ENCODE data around the gene ST8SIA5.

The ST8SIA5 gene

DNA sequence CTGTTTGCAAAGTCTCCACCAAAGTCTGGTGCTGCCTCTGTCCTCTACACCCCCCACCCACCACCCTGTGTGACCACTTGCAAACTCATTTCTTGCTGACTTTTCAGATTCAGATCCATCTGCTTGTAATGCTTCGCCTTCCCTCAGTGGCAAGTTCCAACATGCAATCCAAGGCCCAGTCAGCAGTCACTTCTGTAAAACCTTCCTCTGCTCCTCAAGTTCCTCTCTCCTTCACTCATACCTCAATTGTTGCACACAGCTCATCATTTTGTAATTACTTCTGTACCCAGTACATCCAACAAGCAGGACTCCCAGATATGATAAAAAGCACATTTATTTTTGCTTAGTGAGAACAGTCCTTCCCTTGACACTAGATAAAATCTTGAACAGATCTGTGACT is 93.3 kb downstream of the ST8SIA5 start:
- no peak for DNase-seq

DNA sequence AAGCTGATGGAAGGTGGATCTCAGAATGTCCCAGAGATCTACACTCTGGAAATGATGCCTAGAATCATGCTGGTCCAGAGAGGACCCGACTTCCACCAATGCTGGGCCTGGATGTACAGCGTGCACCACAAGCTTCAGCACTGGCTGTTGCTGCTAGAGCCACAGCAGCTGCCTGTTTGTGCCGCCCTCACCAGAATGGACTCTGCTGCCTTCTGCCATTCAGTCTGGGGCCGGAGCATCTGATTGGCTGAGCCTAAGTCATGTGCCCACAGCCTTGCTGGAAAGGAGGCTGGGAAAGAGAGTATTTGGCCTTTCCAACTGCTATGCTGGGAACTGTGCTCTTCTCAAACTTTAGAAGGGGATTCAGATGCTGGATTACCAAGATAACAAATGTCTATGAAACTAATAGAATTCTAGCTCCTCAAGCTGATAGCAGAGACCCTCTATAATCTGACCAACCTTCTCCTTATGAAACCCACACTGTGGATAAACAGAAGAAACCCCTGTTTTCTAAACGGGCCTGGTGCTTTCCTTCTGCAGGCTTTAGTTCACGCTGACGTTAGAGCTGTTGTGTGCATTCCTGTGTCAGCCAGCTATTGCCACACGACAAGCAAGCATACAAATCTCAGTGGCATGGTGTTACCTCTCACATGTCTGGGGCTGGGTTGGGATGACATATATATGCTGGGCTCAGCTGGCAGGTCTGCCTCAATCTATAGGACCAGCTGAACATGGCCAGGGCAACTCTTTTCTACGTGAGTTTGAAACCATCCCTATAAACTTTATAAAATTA is 95.7 kb downstream of the ST8SIA5 start:
- peak in 1 of 2 experiments; percentile 5 for DNase-seq

DNA sequence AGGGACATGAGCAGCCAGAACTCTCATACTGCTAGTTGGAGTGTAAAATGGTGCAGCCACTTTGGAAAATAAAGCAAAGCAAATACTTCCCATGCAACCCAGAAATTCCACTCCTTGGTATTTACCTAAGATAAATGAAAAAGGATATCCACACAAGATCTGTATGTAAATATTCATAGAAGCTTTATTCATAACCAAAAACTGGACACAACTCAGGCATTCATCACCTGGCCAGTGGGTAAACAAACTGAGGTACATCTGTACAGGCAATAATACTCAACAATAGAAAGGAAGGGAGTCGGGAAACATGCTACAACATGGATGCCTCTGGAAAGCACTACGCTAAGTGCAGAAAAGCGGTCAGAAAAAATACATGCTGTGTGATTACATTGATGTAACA is 97.4 kb downstream of the ST8SIA5 start:
- no peak for DNase-seq

DNA sequence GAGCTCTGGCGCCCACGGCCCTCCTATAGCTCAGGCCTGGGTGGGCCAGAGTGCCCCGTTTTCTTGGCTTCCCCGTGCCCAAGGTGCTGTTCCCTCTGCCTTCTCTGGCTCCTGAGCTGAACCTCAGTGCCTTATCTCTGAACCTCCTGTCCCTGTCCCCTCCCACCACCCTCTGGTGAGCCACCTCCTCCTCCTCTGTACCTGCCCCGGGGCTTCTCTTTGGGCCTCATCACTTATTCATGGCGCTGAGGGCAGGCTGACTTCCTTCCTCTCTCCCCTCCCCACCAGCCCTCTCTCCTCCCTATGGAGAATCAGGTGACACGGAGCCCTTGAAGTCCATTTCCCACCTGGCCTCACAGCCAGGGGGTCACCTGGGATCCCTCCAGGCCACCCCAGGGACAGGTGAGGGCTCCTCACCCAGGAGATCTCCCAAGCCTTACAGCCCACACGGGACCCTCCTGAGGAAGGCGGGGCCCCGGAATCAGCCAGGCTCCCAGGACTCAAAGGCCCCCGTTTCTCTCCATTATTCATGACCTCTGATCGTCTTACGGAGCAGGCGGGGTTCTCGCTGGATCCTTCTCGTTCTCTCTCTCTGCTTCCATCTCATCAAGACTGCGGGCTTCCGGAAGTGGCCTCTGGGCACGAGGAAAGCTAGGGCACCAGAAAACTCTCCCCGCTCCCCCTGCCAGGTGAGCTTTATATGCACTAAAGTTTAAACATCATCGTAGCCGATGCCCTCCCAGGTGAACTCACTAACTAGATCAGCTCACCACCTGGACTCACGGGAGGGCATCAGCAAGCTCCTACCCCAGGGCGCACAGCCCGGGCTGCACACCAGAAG is 99.5 kb downstream of the ST8SIA5 start, which contains the start of gene LOXHD1:
TSS of gene LOXHD1 (minus strand) at position 106 of the 841 bp plus-strand sequence. CDS start 187 bp downstream, outside the sequence.
- DNase-seq, result peak in 1 of 2 experiments; percentile 3

DNA sequence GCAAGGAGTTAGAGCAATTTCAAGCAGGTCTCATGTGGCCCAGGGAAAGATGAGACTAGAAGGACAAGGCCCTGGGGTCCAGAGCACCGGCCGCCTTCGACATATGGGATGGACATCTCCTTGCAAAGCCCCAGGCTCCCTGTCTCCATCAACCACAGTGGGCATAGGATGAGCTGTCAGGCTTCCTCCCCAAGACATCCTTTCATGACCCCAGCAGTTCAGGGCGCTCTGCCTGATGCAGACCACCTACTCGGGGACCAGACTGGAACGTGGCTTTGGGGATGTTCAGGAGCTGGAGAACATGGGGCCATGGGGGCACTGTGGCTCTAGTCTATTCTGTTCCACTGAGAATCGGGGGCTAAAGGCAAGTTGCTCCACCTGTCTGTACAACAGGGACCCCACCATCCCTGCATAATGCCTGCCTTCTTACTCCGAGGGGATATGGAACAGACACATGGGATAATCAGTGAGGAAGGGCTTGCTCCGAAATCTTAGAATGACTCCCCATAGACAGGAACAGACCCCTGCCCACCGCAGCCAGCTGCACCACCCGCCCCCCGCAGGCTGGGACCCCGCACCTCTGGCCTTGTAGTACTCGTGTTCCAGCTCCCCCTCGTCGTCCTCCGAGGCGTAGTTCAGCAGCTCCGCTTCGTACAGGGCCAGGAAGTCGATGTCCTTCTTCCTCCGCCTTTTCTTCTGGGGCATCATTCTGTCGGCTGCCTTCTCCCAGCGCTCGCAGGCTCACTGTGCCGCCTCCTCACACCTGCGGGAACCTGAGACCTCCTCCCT is 100.3 kb downstream of the ST8SIA5 start:
- DNase-seq, result no peak

DNA sequence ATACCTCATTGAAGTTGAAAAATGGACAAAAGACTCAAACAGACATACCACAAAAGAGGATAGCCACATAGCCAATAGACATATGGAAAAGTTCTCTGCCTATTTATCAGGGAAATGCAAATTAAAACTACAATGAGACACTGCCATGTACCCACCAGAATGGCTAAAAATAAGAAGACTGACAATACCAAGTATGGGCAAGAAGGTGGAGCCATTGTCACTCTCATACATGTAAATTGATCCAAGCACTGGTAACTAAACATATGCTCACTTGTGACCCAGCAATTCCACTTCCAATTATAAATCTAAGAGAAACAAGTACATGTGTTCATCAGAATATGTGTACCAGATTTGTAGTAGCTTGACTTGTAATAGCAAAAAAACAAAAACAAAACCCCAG is 104.5 kb downstream of the ST8SIA5 start:
- DNase-seq, result no peak

DNA sequence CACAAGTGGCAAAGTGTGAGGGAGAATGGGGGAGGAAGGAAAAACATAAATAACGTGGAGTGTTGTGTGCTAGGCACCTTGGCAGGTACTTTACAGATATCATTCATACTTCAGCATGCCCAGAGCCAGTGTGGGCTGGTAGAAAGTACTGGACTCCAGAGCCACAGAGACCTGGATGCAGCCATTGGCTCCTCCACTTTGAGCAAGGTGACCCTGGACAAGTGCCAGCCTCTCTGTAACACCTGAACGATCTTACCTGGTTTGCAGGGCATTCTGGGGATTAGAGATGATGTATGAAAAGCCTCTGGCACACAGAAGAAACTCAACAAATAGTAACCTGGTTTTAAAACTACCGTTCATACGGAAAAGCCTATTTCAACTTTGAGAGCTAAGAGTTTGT is 106.2 kb downstream of the ST8SIA5 start:
- DNase-seq, result no peak

DNA sequence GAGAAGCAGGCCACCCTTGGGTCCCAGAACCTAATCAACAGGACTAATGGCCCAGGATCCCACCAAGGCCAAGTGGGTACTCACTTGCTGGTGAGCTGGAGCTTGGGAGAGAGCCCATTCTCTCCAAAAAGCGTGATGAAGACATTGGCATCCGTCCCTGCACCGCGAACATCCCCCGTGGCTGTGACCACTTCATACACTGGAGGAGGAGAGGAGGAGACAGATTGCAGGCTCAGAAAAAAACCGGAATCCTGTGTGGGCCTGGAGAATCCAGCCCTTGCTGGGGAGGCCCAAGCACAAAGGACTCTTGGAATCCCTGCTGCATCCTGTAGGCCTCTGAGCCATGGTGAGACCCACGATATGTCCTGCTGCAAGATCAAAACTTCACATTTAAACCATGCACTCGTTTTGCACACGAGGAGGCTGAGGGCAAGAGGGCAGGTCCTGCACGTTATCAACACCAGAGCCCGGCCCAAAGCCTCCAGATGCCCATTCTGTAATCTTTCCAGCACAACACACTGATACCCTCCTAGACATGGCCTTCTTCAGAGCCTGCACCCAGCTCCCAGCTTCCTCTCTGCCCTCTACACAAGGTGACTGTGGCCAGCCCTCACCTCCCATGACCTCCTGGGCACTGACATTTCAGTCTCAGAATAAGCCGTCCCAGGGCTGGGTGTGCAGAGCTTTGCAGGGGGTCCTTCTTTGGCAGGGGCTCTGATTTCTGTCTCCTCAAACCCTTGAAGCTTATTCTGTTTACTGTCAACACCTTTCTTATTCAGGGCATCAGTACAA is 107.6 kb downstream of the ST8SIA5 start:
- DNase-seq, result no peak

DNA sequence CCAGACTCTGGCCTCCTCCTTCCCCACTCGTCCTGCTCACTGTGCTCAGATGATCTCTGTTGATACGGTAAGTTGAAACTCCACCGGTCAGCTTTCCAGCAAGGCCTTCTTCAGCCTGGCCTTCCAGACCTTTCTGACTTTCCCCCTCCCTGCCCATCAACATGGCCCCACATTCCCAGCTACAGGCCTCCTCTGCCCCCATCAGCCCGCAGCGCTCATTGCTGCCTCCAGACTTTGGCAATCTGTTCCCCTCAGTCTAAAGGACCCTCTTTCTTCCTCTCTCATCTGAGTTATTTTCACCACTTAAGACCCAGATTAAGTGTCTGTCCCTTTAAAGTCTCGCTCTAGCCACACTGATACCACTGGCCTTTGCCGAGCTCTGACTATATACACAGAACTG is 110.4 kb downstream of the ST8SIA5 start:
- no peak for DNase-seq

DNA sequence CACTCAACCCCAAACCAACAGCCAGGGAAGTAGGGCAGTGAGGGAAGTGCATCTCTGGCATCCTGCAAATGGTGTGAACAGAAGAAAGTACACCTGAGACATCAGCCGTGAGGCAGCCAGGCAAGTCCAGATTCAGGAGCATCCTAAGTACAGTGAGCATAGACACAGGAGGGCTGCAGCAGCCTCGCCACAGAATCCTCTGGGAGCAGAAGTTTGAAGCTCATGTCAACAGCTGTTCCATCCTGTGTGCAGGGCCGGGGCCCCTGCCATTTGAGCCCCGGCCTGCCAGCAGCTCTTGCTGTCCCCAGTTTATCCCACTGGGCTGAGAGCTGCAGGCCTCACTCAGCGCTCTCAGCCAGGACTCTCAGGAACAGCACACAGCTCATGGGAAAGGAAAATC is 114.3 kb downstream of the ST8SIA5 start:
- no peak for DNase-seq

DNA sequence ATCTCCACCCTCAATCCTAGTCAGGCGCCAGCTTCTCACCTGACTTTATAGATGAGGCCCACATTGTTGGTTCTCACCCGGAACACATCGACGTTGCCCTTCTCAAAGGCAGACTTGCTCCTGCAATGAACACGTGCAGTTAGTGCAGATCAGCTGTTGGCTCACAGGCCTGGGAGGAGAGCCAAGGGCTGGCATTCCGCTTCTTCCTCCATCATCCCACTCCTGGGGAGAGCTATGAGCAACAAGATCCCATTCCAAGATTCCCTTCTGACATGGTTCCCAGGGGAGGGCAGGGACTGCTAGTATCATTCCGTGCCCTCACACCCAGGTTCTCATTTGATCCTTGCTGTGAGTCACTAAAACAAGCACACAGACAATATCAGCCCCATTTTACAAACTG is 114.9 kb downstream of the ST8SIA5 start:
- DNase-seq, result no peak

DNA sequence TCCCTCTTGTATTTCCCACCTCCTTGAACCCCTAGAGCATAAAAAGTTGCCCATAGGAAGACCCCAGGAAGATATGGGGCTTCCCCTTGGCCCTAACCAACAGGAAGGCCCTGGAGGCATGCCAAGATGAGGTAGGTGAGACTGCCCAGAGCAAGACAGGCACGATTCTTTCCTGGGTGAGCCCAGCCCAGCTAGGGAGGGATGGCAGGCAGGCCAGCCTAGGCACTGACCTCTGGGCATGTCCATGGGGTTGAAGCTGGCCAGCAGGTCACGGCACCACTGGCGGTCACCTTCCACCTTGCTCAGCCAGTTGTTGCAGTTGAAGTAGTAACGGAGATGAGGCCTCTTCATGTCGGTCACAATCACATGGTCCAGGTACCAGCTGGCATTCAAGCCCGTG is 117.5 kb downstream of the ST8SIA5 start:
- no peak for DNase-seq

DNA sequence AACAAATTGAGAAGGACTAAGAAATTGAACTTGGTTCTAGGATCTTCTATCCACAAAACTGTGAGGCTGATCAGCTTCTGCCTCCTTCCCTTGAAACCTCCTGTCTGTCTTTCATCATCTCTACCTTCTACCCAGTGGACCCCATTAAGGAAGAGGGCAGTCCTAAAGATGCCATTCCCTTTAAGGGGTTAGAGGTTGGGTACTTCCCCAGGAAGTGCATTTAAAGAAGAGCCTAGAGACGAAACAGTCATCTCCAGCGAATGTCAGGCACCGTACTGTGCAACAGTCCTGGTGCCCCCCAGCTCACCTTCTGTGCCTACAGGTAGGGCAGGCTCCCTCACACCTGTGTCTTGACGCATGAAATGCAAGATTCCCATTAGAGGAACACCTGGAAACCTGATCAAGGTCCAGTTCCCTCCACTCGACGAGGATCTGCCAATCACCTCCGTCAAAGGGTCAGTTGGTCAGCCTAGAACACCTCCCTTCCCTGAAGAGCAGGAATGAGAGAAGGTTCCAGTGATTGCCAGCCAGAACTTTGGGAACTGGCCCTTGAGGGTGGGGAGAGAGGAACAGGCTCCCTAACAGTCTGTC is 120.7 kb downstream of the ST8SIA5 start:
- DNase-seq, result no peak

DNA sequence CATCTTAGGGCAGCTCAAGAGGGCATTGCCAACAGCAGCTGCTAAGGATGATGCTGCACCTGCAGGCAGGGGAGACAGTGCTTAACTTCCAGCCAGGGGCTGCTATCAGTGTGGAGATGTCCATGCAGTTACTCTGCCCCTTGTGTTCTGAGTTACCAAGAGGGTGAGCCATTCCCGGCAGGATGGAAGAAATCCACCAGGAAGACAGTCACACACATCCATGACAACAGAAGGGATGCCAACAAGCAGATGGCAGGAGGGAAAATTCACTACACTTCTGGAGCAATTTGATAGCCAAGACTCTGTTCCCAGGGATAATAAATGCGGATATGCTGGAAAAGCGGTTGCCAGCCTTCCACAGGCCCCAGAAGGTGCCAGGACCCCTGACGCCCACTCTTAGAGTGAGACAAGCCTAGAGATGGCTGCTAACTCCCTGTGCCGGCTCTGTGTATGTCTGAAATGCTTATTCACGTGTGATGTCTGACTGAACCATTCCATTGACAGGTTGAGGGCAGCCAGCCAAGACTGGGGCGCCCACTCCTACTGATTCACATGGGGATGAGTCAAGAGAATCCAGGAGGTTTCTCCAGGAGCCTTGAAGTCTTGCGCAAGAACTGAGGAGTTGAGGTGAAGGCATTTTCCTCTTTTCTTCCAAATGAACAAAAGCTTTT is 124.3 kb downstream of the ST8SIA5 start:
- no peak for DNase-seq

DNA sequence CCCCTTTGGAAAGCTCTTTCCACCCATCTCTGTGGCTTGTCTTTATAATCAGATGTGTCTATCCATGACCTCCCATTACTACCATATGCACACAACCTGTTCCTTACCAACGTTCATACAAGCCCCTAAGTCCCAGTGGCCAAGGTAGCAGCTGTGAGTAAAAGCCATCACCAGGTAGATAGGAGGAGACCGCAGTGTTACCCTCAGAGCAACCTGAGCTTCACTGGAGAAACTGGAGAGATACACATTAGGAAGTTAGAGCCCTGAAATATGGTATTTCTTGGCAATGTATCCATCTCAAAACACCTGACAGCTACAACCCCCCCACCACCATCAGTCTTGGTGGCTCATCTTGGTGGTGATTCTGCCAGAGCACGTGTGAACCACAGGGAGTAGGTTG is 125.9 kb downstream of the ST8SIA5 start:
- no peak for DNase-seq

DNA sequence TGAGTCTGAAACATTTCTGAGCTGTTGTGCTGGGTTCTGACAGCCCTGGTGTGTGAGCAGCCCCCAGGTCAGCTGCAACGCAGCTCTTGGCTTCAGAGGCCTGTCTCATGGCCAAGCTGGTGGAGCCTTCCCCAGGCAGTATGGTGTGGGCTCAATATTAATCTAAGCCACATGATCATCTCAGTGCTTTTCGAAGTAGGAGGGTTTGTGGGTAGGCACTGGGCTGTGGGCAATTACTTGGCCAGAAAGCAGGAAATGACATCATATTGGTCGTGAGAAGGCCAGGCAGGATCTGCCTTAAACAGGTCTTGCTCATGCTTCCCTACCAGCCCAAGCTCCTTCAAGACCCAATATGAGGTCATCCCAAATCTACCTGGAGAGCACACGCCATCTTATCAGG is 126.7 kb downstream of the ST8SIA5 start:
- DNase-seq, result no peak

DNA sequence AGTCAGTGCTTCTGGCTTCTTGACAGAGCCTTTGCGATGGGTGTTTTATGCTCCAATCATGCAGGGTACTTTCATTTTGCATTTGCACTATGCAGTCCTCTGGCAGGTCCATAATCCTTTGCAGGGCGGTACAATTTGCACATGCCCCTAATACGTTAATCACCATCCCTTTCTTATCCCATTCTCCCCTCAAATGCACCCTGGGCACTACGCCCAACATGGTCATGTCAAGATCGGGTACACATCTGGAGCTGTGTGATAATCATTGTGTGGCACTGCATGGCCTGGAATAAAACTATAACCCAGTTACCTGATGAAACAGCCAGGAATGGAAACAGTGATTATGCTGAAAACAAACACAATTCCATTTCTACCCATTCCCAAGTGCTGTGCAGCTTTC is 127.5 kb downstream of the ST8SIA5 start:
- no peak for DNase-seq

DNA sequence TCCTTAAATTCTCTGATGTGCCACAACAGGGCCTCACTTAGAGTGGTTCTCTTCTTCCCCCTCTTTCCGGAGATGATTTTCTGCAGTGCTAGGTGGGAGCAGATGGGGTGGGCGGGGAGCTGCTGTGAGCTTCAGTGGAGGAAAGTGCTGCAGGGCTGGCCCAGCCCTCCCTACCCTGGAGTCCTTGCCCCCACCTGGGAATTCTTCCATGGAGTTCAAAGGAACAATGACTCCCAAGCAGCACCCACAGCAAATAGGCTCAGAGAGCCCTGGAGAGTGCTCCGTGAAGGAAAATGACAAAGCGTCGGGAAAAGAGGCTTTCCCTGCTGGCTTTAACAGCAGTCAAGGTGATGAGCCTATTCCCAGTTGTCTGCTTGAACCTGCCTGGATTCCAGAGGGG is 128.6 kb downstream of the ST8SIA5 start:
- DNase-seq, result no peak

DNA sequence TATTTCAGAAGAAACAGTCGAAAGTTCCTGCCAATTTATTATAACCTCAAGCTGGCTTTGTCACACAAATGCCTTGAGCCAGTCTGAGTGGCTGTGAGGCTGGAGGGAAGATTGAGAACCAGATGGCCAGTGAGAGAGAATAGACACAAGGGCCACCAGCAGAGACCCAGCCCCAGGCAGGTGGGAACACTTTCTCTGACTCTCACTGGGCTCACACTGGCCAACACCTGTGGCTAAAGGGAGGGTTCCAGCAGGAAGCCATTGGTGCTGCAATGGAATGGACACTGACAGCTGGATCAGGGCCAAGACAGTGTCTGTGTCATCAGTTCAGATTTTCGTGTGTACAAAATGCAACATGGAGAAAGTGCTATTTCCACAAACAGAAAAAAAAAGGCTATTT is 129.7 kb downstream of the ST8SIA5 start:
- DNase-seq, result no peak

DNA sequence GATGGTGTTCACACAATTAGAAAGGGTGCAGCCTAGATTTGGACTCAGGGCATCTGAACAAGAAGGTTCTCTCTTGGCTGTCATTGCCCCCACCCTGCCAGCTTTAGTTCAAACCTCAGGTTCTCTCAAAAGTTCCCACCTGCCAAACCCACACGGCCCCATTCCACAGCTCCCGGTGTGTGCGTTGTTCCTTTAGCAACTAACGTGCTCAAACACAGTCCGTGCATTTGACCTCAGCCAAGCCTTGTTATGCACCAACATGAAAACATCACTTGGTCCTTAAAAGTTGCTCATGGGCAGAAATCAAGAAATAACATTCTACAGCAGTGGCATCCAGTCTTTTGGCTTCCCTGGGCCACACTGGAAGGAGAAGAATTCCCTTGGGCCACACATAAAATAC is 131.8 kb downstream of the ST8SIA5 start:
- no peak for DNase-seq

DNA sequence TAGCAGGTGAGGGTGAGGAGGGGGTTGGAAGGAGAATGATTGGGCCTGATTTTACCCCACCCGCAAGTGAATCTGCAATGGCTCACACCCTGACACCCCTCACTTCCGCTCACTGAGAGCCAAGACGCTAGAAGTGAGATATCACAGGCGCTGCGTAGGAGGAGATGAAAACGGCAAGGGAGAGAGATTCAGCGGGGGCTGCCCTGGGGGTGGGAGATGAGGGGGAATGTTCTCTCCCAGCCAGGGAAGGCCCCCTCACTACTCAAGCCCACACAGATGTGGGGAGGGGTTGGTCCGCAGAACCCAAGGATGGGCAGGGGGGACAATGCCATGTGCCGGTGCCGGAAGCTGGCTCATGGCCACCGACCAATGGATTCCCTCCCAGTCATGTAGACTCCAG is 132.7 kb downstream of the ST8SIA5 start:
- DNase-seq, result no peak

DNA sequence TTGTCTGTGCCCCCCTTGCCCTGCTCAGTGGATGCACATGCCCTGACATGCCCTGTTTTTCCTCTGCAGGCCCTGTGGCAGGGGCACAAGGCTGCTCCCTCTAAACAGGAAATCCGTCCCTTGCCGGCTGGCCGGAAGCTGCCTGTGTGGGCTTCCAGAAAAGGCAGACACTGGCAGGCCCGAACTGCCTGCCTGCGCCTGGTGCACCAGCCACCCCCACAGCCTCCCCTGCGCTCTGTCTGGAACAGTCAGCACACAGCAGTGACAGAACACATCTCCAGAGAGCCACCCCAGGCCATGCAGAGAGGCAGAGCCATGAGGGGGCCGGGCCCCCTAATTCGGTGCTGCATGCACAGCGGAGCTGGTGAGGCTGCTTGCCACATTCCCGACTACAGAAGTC is 133.3 kb downstream of the ST8SIA5 start:
- no peak for DNase-seq

All from NCI-H526 (cell line).